ENCODE data around the gene LALBA.
"Not testable (repeated sequence)": the region's sequence is repeated elsewhere in the genome, so short reads cannot be mapped to it uniquely, and the experiment has no call there.

The LALBA gene

DNA sequence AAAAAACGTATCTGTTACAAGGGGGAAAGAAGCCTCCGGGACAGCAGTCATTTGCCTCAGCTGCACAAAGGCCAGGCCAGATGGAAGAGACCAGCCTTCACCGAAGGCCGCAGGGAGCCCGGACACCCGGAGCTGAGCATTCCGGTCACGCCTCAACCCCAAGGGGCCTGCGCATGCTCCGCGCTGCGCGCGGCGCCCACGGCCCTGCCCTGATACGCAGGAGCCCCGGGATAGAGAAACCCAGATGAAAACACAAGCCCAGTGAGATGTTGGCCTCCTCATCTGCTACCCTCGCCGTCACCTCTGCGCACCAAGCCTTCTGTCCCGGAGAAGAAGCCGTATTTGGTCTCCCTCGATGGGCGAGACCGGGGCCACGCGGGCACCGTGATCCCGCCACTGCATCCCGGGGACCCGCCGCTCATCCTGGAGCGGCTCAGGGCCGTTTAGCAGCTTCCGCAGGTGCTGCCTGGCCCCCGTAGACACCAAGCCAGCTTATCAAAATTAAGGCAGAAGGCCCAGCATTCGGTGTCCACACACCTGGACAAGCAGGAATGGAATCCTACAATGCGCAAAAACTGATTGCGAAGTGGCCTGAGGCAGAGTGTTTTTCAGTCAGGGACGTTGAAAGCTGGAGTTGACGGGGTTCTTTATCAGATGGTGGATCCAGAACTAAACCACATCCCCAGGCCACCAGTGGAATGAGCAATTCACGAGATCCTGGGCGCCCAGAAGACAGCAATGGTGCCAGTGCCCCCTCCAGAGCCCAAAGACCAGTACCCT lies 41.8 kb downstream of the LALBA start:
- DNase-seq, result no peak

- no peak for DNase-seq
Measured at GRCh38 chr12:48525332-48525731, 44.5 kb downstream of the LALBA start, which contains the start of gene OR8S1. Gene OR8S1 (plus strand): TSS chr12:48525632. CDS start chr12:48525632, 0 bp downstream.

DNA sequence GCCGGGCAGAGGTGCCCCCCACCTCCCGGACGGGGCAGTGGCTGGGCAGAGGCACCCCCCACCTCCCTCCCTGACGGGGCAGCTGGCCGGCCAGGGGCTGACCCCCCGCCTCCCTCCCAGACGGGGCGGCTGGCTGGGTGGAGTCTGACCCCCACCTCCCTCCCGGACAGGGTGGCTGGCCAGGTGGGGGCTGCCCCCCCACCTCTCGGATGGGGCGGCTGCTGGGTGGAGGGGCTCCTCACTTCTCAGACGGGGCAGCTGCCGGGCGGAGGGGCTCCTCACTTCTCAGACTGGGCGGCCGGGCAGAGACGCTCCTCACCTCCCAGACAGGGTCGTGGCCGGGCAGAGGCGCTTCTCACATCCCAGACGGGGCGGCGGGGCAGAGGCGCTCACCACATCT lies 49.5 kb downstream of the LALBA start:
- not testable (repeated sequence) for DNase-seq

Measured in activated CD8-positive, alpha-beta memory T cell treated with anti-CD3 and anti-CD28 coated beads, Interleukin-2, amount 50 U/mL, for 4 hours (primary cell).